ENCODE measurements around the gene SYT8.

SYT8 gene

DNA sequence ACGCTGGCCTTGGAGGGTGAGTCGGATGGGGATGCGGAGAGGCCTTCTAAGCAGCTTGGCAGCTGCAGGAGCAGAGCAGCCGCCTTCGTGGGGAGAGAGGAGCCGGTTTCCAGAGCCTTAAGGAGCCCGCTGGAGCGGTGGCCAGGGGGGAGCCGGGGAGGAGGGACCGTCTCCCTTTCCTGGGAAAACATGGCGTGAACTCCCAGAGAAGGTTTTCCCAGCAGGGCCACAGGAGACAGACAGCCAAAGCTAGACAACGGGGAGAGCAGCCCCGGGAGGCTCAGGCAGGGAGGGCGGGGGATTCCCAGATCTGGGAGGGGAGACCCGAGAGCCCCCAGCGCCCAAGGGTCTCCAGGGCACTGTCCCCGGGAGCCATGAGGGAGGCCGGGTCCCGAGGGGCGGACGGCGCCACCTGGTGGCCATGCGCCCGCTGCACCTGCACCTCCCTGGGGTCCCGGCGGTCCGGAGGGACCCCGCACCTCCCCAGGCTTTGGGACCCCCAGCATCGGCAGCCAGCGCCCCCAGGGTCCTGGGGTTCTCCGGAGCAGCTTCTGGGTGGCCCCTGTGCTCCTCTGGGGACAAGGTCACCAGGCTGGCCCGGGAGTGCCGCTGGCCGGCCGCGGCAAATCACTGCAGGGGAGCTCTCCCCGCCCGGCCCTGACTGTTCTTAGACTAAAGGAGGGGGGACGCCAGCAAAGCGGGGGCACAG, 2.4 kb upstream of the SYT8 start:
- DNase-seq (ENCODE audit: low read depth) = peak; percentile 46

DNA sequence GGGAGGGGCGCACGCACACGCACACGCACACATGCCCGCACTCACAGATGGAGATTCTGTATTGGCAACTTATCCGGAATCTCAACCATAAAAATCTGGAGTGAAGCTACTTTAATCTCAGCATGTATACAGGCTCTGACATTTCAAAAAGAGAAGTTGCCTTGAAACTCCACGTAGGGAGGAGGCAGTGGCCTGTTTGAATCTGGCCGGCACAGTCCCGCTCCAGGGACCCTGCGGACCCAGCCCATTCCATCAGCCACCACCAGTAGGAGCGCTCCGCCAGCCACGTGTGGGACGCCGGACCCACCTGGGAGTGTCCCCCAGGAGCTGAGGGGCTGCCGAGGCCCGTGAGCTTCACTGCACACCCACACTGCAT, 1.9 kb upstream of the SYT8 start:
- DNase-seq (ENCODE audit: low read depth) = no peak

DNA sequence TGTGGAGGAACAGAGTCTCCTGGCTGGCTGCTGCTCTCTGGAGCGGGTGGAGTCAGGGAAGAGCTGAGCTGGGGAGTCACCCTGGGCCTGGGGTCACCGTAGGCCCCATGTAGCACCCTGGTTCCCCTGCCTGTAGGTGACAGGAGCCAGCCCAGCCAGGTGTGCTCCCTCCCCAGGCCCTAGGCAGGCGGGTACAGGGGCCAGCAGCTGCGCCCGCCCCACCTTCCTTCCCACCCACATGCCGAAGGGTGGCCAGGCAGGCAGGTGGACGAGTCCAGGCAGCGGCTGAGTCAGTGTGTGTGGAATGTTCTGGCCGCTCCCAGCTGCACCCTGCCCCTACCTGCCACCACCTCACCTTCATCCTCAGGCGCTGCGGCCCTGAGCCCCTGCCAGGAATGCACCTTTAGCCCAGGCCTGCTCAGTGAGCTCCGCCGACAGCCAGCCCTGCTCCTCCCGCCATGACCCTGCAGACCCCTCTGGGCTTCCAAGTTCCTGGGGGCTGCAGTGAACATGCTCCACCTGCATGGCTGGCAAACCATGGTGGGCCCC, 654 bp upstream of the SYT8 start:
- no peak for DNase-seq (ENCODE audit: low read depth)

DNA sequence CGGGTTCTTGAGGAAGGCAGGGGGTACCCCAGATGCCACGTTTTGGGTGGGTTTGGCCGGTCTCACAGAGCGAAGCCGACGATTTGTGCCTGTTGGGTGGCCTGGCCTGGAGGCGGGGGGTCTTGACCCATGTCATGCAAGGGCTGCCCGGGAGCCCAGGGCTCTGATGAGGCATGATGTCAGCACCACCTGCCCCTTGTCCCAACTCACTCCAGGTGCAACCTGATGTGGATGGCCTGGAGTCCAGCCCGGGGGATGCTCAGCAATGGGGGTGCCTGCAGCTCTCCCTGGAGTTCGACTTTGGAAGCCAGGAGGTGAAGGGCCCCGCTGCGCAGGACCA, 851 bp downstream of the SYT8 start:
- no peak for DNase-seq (ENCODE audit: low read depth)

DNA sequence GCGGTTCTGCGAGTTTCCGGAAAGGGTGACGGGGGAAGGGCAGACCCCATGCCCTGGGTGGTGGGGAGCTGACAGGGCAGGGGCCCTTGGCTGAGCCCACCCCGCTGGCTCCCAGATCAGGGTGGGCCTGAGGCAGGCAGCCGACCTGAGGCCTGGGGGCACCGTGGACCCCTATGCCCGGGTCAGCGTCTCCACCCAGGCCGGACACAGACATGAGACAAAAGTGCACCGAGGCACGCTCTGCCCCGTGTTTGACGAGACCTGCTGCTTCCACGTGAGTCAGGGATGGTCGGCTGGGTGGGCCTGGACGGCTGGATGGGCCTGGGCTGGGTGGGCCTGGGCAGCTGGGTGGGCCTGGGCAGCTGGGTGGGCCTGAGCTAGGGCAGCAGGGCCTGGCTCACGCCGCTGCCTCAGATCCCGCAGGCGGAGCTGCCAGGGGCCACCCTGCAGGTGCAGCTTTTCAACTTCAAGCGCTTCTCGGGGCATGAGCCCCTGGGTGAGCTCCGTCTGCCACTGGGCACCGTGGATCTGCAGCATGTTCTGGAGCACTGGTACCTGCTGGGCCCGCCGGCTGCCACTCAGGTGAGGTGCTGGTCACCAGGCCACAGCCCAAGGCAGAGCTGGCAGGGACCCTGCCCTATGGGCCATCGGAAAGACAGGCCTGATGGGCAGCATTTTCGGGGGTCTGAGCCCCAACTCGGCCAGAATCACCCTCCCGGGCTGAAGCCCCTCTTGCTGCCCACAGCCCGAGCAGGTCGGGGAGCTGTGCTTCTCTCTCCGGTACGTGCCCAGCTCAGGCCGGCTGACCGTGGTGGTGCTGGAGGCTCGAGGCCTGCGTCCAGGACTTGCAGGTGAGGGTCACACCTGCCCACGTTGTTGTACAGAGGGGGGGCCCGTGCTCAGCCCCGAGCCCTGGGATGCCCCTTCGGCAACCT, 1.5 kb downstream of the SYT8 start:
- no peak for DNase-seq (ENCODE audit: low read depth)

DNA sequence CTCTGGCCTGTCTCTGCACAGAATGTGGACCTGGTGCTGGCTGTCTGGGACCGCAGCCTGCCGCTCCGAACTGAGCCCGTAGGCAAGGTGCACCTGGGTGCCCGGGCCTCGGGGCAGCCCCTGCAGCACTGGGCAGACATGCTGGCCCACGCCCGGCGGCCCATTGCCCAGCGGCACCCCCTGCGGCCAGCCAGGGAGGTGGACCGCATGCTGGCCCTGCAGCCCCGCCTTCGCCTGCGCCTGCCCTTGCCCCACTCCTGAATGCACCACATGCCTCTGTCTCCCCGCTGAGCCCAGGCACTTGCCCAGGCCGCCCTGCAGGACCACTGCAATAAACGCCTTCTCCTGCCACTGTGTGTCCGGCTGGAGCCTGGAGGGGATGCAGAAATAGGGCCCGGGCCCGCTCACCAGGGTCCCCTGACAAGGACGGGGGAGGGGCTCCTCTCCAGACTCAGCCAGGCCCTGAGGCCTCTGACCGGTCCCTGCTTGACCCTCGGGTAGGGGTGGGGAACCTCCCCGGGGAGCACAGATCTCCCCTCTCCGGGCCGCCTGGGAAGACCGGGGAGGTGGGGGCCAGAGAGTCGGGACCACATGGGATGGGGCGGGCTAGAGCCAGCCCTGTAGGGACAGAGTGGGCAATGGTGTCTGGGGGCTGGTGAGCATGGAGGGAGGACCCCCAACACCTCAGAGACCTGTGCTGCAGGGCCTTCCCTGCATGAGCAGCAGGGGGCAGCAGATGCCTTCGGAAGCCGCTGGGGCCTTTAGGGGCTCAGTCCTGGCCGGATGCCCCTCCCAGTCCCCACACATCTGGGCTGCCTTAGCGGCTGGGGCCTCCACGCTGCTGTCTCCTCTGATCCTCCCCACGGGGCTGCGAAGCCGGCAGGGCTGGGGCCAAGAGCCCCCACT, 2.6 kb downstream of the SYT8 start:
- peak; percentile 73 for DNase-seq (ENCODE audit: low read depth)

DNA sequence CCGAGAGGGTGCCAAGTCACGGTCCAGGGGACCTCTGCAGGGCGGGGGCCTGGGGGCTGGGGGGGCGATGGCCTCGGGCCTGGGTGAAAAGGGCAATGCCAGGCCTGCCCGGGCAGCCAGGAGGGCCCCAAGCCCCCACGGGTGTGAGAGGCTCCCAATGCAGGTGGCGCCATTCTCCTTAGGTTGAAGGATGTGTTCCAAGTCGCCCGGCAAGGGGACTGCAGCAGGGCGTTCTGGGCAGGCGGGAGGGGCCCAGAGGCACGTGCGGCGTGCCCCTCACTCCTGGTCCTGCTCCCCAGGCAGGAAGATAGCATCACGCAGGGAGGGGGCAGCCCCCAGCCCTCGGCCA, 3.3 kb downstream of the SYT8 start:
- no peak for DNase-seq (ENCODE audit: low read depth)

DNA sequence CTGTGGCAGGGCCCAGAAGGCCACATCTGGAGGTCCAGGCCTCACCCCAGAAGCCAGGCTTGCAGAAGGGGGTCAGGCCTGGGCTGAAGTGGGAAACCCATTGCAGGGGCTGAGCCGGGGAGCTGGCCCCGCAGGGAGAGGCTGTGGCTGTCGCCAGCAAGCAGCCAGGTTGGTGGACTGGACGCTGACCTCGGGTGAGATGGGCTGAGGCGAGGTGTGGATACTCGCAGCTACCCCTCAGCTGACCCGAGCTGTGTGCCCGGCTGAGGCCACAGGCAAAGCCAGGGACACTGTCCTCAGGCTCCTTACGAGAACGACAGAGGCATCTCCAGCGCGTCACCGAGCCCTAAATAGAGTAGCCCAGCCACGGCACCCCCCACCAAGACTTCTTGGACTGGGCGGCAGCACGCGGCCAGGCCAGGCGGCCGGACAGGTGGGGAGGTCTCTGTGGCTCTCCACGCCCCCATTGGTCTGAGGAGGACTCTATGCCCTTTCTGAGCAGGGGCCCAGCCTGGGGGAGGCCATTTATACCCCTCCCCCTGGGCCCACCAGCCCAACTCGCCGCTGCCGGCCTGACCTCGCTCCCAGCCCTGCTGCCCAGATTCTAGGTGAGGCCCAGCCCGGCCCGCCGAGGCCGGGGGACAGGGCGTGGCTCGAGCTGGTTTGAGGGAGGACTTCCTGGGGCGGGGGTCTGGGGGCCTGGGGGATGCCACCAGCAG, 3.8 kb downstream of the SYT8 start, which contains the start of gene TNNI2:
Gene TNNI2, plus strand, starts transcription at position 556 of the 719 bp plus-strand sequence. CDS start 716 bp downstream, outside the sequence.
- no peak for DNase-seq (ENCODE audit: low read depth)

DNA sequence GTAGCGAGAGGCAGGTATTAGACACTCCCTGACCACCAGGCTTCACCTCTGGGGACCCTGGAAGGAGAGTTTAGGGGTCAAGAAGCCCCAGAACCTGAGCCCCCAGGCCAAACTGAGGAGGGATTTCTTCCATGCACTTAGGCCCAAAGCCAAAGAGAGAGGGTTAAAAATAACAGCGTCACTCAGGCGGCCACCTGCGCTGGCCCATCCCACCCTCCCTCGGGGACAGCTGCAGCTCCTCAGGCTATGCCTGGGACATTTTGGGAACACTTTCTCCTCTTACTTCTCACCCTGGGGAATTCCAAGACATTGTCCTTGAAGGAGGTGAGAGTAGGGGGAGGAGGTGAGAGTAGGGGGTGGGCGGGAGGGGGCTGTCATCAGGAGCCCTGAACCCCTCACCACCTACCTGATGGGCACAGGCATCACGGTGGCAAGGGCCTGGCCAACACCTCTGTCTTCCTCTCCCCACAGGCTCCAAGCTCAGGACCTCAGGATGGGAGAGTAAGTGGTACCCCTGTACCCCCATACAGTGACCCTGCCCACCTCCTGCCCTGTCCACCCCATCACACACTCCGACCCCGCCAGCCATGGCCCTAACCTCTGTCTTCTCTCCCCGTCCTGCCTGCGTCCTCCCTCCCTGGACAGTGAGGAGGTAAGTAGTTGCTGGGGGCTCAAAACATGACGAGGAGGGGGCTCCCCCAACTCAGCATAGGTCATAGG, 4.6 kb downstream of the SYT8 start:
- DNase-seq (ENCODE audit: low read depth) = no peak

DNA sequence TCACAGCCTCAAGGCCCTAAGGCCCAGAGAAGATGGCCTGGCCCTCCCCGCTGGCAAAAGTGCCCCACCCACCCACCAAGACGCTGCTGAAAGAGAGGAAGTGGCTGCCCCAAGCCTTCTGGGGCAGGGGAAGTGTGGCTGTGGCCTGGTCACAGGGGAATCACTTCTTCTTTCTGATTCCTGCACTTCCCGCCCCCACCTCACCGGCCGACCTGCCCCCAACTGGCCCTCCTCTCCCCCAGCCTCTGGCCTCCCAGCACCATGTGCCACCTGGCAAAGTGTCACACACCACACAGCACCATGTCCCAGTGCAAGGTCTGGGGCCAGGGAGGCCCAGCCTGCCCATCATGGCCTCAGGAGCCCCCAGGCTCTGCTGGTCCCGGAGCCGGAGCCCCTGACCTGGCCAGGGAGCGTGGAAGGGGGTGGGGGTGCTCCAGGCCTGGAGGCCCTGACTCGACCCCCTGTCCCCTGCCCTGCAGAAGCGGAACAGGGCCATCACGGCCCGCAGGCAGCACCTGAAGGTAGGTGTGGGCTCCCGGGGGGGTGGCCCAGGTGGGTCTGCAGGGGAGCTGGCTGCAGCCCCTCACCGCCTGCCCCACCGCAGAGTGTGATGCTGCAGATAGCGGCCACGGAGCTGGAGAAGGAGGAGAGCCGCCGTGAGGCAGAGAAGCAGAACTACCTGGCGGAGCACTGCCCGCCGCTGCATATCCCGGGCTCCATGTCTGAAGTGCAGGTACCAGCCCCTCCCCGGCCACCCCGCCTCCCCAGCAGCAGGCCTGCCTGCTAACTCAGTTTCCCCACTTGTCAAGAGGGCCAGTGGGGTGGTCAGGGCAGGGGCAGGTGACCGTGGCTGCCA, 5.4 kb downstream of the SYT8 start:
- no peak for DNase-seq (ENCODE audit: low read depth)

DNA sequence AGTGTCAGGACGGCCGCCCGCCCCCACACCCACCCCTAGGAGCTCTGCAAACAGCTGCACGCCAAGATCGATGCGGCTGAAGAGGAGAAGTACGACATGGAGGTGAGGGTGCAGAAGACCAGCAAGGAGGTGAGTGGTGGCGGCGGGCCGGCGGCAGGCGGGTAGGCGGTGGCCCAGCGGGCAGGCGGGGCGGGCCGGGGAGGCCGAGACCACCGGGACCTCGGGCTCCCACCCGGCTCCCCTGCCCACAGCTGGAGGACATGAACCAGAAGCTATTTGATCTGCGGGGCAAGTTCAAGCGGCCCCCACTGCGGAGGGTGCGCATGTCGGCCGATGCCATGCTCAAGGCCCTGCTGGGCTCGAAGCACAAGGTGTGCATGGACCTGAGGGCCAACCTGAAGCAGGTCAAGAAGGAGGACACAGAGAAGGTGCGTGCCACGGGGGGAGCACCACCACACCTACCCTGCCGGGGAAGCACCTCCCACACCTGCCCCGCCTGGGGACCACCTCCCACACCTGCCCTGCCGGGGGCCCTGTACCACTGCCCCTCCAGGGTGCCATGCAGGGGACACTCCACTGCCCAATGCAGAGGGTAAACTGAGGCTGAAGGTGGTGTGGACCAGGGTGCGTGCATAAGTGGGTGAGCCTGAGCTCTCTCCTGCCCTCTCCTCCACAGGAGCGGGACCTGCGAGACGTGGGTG, 6.1 kb downstream of the SYT8 start:
- DNase-seq (ENCODE audit: low read depth) = no peak

DNA sequence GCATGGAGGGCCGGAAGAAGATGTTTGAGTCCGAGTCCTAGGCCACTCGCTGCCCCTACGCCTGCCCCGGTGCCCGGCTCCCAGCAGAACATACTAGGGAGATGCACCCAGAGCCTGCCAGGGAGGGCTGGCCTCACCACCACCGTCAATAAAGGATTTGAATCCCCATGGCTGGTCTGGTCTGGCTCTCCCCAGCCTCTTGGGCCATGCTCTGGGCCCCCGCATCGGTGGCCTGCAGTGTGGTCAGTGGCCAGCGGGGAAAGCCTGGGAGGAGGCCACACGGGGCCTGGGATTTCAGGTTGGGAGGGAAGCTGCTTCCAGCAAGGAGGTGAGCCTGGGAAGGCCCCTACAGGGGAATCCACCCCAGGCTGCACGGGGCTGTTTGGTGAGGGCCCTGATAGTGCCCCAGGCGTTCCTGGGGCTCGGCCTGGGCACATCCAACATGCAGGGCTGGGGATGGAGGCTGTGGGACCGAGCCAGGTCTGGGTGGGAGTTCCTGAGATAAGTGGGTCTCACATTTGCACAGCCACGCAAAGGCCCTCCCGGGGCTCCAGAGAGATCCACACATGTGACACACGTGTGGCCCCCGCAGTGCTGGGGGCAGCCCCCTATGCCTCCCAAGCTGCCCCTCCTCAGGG, 6.8 kb downstream of the SYT8 start:
- no peak for DNase-seq (ENCODE audit: low read depth)

DNA sequence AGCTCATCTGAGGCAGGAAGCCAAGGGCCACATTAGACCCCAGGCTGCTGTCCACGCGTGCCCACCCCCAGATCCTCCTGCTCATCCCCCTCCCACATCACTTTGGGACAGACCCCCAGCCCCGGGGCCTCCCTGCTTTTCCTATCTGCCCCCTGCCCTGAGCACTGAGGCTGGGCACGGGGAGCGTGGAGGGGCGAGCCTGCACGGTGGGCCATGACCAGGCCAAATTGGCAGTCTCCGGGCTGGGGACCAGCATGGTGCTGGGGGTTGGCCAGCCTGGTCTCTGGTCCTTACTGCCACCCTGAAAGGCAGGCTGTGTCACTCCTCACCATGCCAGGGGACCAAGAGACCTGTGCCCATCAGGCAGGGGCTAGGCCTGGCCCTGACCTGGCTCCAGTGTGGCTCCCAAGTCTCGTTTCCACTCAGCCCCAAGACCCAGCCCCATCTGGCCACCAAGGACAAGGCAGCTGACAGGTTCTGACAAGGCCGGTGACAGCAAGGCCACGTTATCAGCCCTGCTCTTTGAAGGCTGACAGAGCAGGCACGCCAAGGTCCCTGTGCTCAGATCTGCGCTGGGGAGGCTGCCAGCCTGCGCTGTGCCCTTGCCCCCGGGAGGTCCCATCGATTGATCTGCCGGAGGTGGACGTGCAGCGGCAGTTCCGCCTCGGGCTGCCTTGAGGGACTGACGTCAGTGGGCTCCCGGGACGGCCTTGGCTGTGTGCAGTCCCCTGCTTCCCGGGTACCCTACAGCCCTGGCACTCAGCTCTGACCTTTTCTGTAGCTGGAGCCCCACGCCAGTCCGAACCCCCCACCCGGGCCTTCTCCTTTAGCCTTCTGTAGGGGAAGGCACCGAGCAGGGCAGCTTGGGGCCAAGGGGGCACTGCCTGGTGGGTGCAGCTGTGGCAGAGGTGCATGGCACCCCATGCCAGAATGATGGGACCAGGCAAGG, 7.6 kb downstream of the SYT8 start:
- DNase-seq (ENCODE audit: low read depth) = no peak

DNA sequence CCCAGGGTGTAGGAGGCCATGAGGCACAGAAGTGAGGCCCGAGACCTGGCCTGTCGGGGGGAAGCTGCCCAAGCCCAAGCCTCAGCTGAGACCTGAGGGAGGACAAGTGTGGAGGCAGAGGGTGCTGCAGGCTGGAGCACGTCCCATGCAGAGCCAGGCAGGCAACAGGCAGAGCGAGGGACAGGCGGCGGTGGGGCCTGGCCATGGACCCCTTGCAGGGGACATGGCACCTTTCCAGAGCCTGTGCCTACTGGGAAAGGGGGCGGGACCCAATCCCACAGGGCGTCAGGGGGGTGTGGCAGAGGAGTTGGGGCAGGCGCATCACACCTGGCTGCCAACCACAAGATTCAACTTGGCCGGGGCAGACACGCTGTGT, 8.3 kb downstream of the SYT8 start:
- no peak for DNase-seq (ENCODE audit: low read depth)

DNA sequence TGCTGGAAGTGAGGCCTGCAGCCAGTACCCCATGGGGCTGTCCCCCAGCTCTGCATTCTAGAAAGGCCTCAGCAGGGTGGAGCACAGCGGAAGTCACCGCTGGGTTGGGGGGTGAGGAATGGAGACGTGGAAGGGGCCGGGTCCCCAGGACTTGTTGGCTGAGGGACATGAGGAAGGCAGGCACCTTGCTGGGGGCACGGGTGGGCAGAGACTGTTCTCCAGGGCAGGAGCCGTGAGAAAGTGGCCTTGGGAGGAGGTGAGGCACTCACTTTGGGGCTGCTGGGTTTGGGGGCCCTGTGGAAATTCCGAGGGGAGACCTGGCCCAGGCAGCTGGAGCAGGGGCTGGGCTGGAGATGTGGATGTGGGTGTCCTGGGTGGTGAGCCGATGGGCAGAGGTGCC, 9.0 kb downstream of the SYT8 start:
- DNase-seq (ENCODE audit: low read depth) = no peak

DNA sequence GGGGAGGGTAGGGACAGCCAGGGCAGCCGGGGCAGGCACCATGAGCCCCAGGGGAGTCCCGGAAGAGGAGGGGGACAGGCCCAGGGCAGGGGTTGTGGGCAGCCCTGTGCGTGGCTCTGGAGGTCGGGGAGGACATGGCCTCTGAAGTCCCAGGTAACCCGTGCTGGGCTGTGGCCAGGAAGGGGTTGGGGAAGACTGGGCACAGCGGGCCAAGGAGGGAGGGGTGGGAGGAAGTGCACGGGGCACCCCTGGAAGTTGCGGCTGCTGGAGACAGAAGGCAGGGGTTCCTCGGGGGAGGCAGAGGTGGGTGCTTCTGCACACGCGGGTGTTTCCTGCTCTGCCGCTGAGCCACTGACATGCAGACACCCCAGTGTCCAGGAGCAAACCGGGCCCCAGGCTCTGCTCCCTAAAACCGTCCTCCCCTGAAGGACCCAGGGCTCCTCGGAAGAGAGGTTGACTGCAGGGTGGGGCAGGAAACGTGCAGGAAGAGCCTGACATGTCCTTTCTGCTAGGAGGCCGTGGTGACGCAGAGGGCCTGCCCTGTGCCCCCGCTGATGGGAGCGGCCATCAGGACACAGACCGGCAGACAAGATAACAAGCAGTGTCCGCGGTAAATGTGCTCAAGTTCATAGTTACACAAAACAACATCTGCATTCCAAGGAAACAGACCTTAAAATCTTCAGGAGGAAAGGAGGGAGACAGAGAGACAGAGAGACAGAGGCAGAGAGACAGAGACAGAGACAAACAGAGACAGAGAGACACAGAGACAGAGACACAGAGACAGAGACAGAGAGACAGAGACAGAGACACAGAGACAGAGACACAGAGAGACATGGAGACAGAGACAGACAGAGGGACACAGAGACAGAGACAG, 9.7 kb downstream of the SYT8 start:
- no peak for DNase-seq (ENCODE audit: low read depth)

DNA sequence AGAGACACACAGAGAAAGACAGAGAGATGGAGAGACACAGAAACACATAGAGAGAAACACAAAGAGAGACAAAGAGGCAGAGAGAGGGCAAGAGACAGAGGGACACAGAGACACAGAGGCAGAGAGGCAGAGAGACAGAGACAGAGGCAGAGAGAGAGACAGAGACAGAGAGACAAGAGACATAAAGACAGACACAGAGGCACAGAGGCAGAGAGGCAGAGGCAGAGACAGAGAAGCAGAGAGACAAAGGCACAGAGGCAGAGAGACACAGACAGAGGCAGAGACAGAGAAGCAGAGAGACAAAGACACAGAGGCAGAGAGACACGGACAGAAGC, 10.3 kb downstream of the SYT8 start:
- DNase-seq (ENCODE audit: low read depth) = no peak
